HepG2 (cell line): Measurements from ENCODE around the gene PNPLA3. TPM values are rescaled to one million over a fixed set of nuclear protein-coding genes. Genes with fewer than 3 reads are reported as not detected.

ENCODE experiments used
- ATAC-seq: fragments of 200-7000 bp; cut with Tn5 transposase; 3 replicates; pipeline ENCODE4 v1.9.1; 2020; ENCODE audit warnings: mild to moderate bottlenecking, moderate library complexity
- BruUV-seq: library from RNA; stranded (reverse); fragments of 400-500 nt; replicated peaks from 2 replicates; lab custom pipeline; 2021; lab: Mats Ljungman, UMichigan
- CTCF ChIA-PET: fragments of 300-600 bp; formaldehyde crosslinking; extraction: SDS; loops from one replicate; lab custom pipeline; 2021; ENCODE audit warnings: low total read pairs, inconsistent platforms, low intra/inter-chr PET ratio; lab: Yijun Ruan, JAX
- POLR2A ChIA-PET: fragments of 350-600 bp; sonication (Branson Sonifier 250); formaldehyde crosslinking; loops from one replicate; lab custom pipeline; 2020; ENCODE audit warnings: antibody characterized with exemption, inconsistent platforms; lab: Yijun Ruan, JAX
- DNase-seq: peaks from one replicate; pipeline ENCODE4 v3.0.0-alpha.2; 2015; ENCODE audit warnings: low spot score
- FAIRE-seq: peaks from 3 replicates; lab custom pipeline; 2011; peaks lifted over from hg19 to GRCh38; lab: Jason Lieb, UNC
- H2AFZ ChIP-seq: one replicate; pipeline ENCODE4 v1.6.1; 2011; ENCODE audit warnings: low read length, inconsistent platforms
- H3K27ac ChIP-seq: fragments of 300-600 bp; 3 replicates; pipeline ENCODE4 v1.8.0; 2011; ENCODE audit warnings: mixed run types, mild to moderate bottlenecking, mixed read lengths, low read length, inconsistent platforms; ENCODE audit not compliant: insufficient read depth; ENCODE audit errors: extremely low read length
- H3K27me3 ChIP-seq, 2 experiments: fragments of 200-600 bp in 1 of 2; 2 replicates in 1 of 2; 3 replicates in 1 of 2; pipeline versions ENCODE4 v1.6.0 to v1.8.0; 2011; ENCODE audit warnings: low read length in 2 of 2, mild to moderate bottlenecking in 2 of 2, moderate library complexity in 2 of 2, inconsistent platforms in 1 of 2; ENCODE audit not compliant: insufficient read depth in 2 of 2, control insufficient read depth in 1 of 2
- H3K36me3 ChIP-seq, 2 experiments: fragments of 200-600 bp in 1 of 2; replicated peaks in 1 of 2; 2 replicates in 1 of 2; 3 replicates in 1 of 2; pipeline versions ENCODE4 v1.5.1 to v1.8.0; 2011; ENCODE audit warnings: low read length in 2 of 2, inconsistent platforms in 1 of 2; ENCODE audit not compliant: insufficient read depth in 2 of 2, control insufficient read depth in 1 of 2
- H3K4me1 ChIP-seq: 2 replicates; pipeline ENCODE4 v1.5.1; 2012; ENCODE audit warnings: low read length, inconsistent platforms; ENCODE audit not compliant: insufficient read depth
- H3K4me2 ChIP-seq: 2 replicates; pipeline ENCODE4 v1.6.0; 2011; ENCODE audit warnings: low read depth, low read length, inconsistent platforms
- H3K4me3 ChIP-seq, 3 experiments: fragments of 200-600 bp in 1 of 3; sonication (generic), shearing (Covaris generic) in 1 of 3; replicated peaks in 1 of 3; 2 replicates each; pipeline ENCODE4 v1.5.1; 2011 to 2016; ENCODE audit warnings: low read length in 3 of 3, inconsistent platforms in 2 of 3, low read depth in 2 of 3, mild to moderate bottlenecking in 2 of 3, control low read depth in 1 of 3, mixed read lengths in 1 of 3; ENCODE audit not compliant: insufficient read depth in 1 of 3
- H3K79me2 ChIP-seq: one replicate; pipeline ENCODE4 v1.6.1; 2011; ENCODE audit warnings: low read length, inconsistent platforms; ENCODE audit not compliant: insufficient read depth
- H3K9ac ChIP-seq: 2 replicates; pipeline ENCODE4 v1.6.0; 2011; ENCODE audit warnings: mild to moderate bottlenecking, low read depth, low read length, inconsistent platforms; ENCODE audit not compliant: insufficient read depth
- H3K9me3 ChIP-seq: 2 replicates; pipeline ENCODE4 v1.5.1; 2012; ENCODE audit warnings: mild to moderate bottlenecking, low read length
- H4K20me1 ChIP-seq: 2 replicates; pipeline ENCODE4 v1.6.0; 2011; ENCODE audit warnings: inconsistent platforms, mild to moderate bottlenecking, low read length, moderate library complexity; ENCODE audit not compliant: insufficient read depth
- BHLHE40 ChIP-seq: IDR thresholded peaks from 2 replicates; pipeline ENCODE4 v1.6.1; 2011; ENCODE audit warnings: low read length, improper control_type of control experiment
- CREB1 ChIP-seq, 2 experiments: fragments of 450-650 bp in 1 of 2; IDR thresholded peaks; 2 replicates each; pipeline ENCODE4 v1.6.1; 2016 to 2017; ENCODE audit warnings: control low read depth in 1 of 2, mild to moderate bottlenecking in 1 of 2, missing compliant biosample characterization in 1 of 2, missing genetic modification characterization in 1 of 2
- FOSL2 ChIP-seq: sonication (generic); formaldehyde crosslinking; IDR thresholded peaks from 2 replicates; pipeline ENCODE4 v1.4.0; 2020; ENCODE audit warnings: missing genetic modification reagents
- FOXC1 ChIP-seq: sonication (generic); formaldehyde crosslinking; IDR thresholded peaks from 2 replicates; pipeline ENCODE4 v1.8.0; 2022; ENCODE audit warnings: mild to moderate bottlenecking, missing genetic modification reagents, borderline replicate concordance
- RFX1 ChIP-seq: fragments of 450-650 bp; IDR thresholded peaks from 2 replicates; pipeline ENCODE4 v1.6.1; 2017
- TCF7 ChIP-seq: sonication (generic); IDR thresholded peaks from 2 replicates; pipeline ENCODE4 v1.6.1; 2016; ENCODE audit warnings: antibody characterized with exemption, low read depth
- TOPORS ChIP-seq: sonication (generic); formaldehyde crosslinking; IDR thresholded peaks from 2 replicates; pipeline ENCODE4 v1.8.0; 2023; ENCODE audit warnings: mild to moderate bottlenecking, missing genetic modification reagents
- ZBTB7B ChIP-seq: sonication (generic); formaldehyde crosslinking; IDR thresholded peaks from 2 replicates; pipeline ENCODE4 v1.4.0; 2020; ENCODE audit warnings: missing genetic modification reagents
- ZFY ChIP-seq: sonication (generic); formaldehyde crosslinking; IDR thresholded peaks from 2 replicates; pipeline ENCODE4 v1.4.0; 2020; ENCODE audit warnings: missing genetic modification reagents
- ZNF121 ChIP-seq: sonication (generic); formaldehyde crosslinking; IDR thresholded peaks from 2 replicates; pipeline ENCODE4 v1.5.0; 2020; ENCODE audit warnings: mild to moderate bottlenecking, missing genetic modification reagents
- ZNF616 ChIP-seq: sonication (generic); formaldehyde crosslinking; IDR thresholded peaks from 2 replicates; pipeline ENCODE4 v1.5.0; 2020; ENCODE audit warnings: low read depth, mild to moderate bottlenecking, missing genetic modification reagents
- ZNF709 ChIP-seq: sonication (generic); formaldehyde crosslinking; IDR thresholded peaks from 2 replicates; pipeline ENCODE4 v1.5.0; 2020; ENCODE audit warnings: mild to moderate bottlenecking, missing genetic modification reagents
- ZNF740 ChIP-seq: sonication (generic); formaldehyde crosslinking; IDR thresholded peaks from 2 replicates; pipeline ENCODE4 v1.4.0; 2020; ENCODE audit warnings: missing genetic modification reagents
- ZNF839 ChIP-seq: sonication (generic); formaldehyde crosslinking; IDR thresholded peaks from 2 replicates; pipeline ENCODE4 v1.4.0; 2020; ENCODE audit warnings: missing genetic modification reagents, mild to moderate bottlenecking, borderline replicate concordance
- WGBS: methylation state at CpG from one replicate; pipeline ENCODE4 v1.1.6; 2017; ENCODE audit warnings: low lambda C conversion rate; 5-methylcytosine and 5-hydroxymethylcytosine counted together
- in situ Hi-C: cut with HindIII; loops from 2 replicates; pipeline ENCODE4 v1.10.0; 2017; ENCODE audit warnings: low pct_unique_long_range_greater_than_20kb; ENCODE audit not compliant: extremely low pct_ligation_motif_present
- intact Hi-C: fragments of 100-400 bp; cut with micrococcal nuclease; formaldehyde crosslinking; loops from one replicate; pipeline ENCODE4 v1.10.0; 2022; ENCODE audit not compliant: unreplicated experiment
- polyA plus RNA-seq, 8 experiments: library from polyadenylated mRNA; depleted of rRNA in 3 of 8; stranded (reverse) in 7 of 8; unstranded in 1 of 8; fragments of >200 nt; fragmentation: Illumina TruSeq in 4 of 8; extraction: Trizol in 4 of 8; gene quantifications; 2 replicates each; pipeline versions ENCODE4 v1.2.1 to v1.2.3, GENCODE V29; 2011 to 2016; ENCODE audit warnings: low read depth in 4 of 8, missing spikeins in 1 of 8, mixed read lengths in 1 of 8; ENCODE audit not compliant: insufficient read depth in 1 of 8
- total RNA-seq, 5 experiments: library from RNA; depleted of rRNA; stranded (reverse); fragments of >200 nt; fragmentation: Illumina TruSeq; extraction: Trizol; gene quantifications; 2 replicates each; pipeline ENCODE4 v1.2.3, GENCODE V29; 2016; ENCODE audit warnings: low read depth in 1 of 5
- TF ChIP-seq, protein P1 (sequence below): sonication (generic); formaldehyde crosslinking; IDR thresholded peaks from 2 replicates; pipeline ENCODE4 v1.5.1; 2020; ENCODE audit warnings: mild to moderate bottlenecking, missing genetic modification reagents

The PNPLA3 gene
- total and polyA plus RNA-seq, 2 of the 13 experiments (the other 11 are each of a cell fraction or from before 2014, with no cell fraction given) = 16.9 to 19.8 TPM

DNA sequence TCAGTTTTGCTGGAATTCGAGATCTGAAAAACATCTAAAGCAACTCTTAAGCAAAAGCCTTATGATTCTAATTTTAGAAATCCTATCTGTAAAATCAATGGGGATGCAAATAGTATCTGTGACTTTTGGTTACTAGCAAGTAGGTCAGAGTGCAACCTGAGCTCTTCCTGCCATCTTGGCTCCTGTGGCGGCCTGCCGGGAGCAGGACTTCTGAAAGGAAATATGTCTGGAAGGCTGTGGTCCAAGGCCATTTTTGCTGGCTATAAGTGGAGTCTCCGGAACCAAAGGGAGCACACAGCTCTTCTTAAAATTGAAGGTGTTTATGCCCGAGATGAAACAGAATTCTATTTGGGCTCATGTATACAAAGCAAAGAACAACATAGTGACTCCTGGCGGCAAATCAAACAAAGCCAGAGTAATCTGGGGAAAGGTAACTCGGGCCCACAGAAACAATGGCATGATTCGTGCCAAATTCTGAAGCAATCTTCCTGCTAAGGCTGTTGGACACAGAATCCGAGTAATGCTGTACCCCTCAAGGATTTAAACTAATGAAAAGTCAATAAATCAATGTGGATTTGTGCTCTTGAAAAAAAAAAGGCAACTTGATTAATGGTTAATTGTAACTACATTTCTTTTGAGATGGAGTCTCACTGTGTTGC lies 33.3 kb downstream of the PNPLA3 start (continued):
- TF ChIP-seq TCF7 (0 out of 2 replicates have a peak, but pooled peaks have one; percentile 17), ZNF121 (CRISPR knock-in tag) (peak; percentile 87), ZNF740 (CRISPR knock-in tag) (no peak)

DNA sequence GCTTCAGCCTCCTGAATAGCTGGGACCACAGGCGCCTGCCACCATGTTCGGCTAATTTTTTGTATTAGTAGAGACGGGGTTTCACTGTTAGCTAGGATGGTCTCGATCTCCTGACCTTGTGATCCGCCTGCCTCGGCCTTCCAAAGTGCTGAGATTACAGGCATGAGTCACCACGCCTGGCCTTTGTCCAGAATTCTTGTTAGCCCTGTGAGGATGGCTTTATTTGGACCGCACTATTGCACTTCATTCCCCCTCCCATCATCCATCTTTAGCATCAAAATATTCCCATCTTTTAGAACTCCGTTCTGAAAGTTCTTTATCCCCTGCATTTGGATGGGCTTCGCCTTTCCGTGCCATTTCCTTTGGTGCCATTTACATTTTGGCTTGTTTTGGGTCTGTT lies 34.3 kb downstream of the PNPLA3 start:
- 94% methylated on average over 11 of the region's 11 CpGs for WGBS

DNA sequence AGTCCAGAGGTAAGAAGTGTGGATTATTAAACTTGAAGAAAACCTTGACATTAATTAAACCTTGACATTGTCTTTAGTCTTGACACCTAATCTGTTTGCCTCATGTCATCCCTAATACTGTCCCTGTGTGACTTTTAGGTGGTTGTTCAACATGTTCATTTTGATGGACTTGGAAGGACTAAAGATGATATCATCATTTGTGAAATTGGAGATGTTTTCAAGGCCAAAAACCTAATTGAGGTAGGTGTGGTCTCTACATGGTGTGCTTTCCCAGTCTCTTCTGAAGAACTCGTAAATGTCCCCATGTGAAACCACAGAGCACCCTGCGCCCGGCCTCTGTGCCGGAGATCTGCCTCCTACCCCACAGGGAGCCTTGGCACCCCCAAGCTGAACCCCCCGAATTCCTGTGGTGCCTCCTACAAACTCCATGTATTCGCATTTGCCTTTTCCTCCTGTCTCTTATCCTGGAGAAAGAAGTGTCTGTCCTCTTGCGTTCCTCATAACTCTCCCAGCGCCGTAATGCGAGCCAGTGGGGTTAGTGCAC lies 40.8 kb downstream of the PNPLA3 start:
- Histone ChIP-seq H3K9ac (no peak overlapping the region), H3K36me3 (peaks cover 28 to 56% of the 10 kb centered on the region in 2 experiments), H3K79me2 (peaks cover 11% of the 10 kb centered on the region), H3K4me2 (no peak overlapping the region), H3K4me1 (no peaks in the 10 kb centered on the region), H3K9me3 (no peaks in the 10 kb centered on the region), H4K20me1 (no peaks in the 10 kb centered on the region), H3K27ac (no peak overlapping the region), H2AFZ (no peak overlapping the region), H3K27me3 (no peaks in the 10 kb centered on the region), H3K4me3 (no peak overlapping the region)
- FAIRE-seq = no peak
- no TSS peak for BruUV-seq
- DNase-seq = no peak
- intact Hi-C loops = no loop called here
- ChIA-PET POLR2A (no interaction called here), CTCF (no interaction called here)
- WGBS = 93% methylated on average over 9 of the region's 10 CpGs
- in situ Hi-C loops = no loop called here
- no peak for ATAC-seq
- TF ChIP-seq ZBTB7B (CRISPR knock-in tag) = no peak
- no peak for TF ChIP-seq ZFY (CRISPR knock-in tag)
- no peak for TF ChIP-seq RFX1
- TF ChIP-seq BHLHE40 = no peak
- no peak for TF ChIP-seq CREB1 (IDR thresholded peaks at IDR 0.05)
- TF ChIP-seq CREB1 (CRISPR knock-in tag; IDR thresholded peaks at IDR 0.05) = no peak
- TF ChIP-seq ZNF616 (CRISPR knock-in tag) = no peak
- TF ChIP-seq FOXC1 = no peak
- TF ChIP-seq ZNF839 (CRISPR knock-in tag) = no peak
- TF ChIP-seq TOPORS (CRISPR knock-in tag) = no peak
- TF ChIP-seq, protein P1, sequence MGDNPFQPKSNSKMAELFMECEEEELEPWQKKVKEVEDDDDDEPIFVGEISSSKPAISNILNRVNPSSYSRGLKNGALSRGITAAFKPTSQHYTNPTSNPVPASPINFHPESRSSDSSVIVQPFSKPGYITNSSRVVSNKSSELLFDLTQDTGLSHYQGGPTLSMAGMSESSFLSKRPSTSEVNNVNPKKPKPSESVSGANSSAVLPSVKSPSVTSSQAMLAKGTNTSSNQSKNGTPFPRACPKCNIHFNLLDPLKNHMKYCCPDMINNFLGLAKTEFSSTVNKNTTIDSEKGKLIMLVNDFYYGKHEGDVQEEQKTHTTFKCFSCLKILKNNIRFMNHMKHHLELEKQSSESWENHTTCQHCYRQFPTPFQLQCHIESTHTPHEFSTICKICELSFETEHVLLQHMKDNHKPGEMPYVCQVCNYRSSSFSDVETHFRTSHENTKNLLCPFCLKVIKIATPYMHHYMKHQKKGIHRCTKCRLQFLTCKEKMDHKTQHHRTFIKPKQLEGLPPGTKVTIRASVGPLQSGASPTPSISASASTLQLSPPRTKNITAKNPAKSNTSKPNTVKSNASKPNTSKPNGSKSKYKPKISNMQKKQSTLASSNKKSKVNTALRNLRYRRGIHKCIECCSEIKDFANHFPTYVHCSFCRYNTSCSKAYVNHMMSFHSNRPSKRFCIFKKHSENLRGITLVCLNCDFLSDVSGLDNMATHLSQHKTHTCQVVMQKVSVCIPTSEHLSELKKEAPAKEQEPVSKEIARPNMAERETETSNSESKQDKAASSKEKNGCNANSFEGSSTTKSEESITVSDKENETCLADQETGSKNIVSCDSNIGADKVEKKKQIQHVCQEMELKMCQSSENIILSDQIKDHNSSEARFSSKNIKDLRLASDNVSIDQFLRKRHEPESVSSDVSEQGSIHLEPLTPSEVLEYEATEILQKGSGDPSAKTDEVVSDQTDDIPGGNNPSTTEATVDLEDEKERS = no peak

More for the DNA sequence above, 34.3 kb downstream of the PNPLA3 start:
- Histone ChIP-seq H3K9me3 (no peaks in the 10 kb centered on the region), H4K20me1 (no peaks in the 10 kb centered on the region), H3K36me3 (peaks cover 0 to under 1% of the 10 kb centered on the region in 2 experiments; a peak in 2 of 5 replicates), H3K27ac (no peak overlapping the region), H3K4me1 (peaks cover 31% of the 10 kb centered on the region), H3K27me3 (no peaks in the 10 kb centered on the region; a peak in 1 of 5 replicates), H3K4me2 (no peak overlapping the region), H2AFZ (no peak overlapping the region), H3K79me2 (peaks cover 32% of the 10 kb centered on the region), H3K9ac (no peak overlapping the region), H3K4me3 (no peak overlapping the region)
- ATAC-seq (no peak), FAIRE-seq (no peak), DNase-seq (no peak)
- no TSS peak for BruUV-seq
- POLR2A ChIA-PET = interaction anchor here (1.8 kb wide), 1 partner anchor 12 kb away, joined by 6 read pairs; no protein-coding TSS in a partner anchor
- in situ Hi-C loops (no loop called here), intact Hi-C loops (no loop called here)
- TF ChIP-seq ZNF709 = no peak
- peak; percentile 68 for TF ChIP-seq FOSL2 (CRISPR knock-in tag)
- CTCF ChIA-PET = no interaction called here
